ENCODE measurements around the gene BBLN.

DNA sequence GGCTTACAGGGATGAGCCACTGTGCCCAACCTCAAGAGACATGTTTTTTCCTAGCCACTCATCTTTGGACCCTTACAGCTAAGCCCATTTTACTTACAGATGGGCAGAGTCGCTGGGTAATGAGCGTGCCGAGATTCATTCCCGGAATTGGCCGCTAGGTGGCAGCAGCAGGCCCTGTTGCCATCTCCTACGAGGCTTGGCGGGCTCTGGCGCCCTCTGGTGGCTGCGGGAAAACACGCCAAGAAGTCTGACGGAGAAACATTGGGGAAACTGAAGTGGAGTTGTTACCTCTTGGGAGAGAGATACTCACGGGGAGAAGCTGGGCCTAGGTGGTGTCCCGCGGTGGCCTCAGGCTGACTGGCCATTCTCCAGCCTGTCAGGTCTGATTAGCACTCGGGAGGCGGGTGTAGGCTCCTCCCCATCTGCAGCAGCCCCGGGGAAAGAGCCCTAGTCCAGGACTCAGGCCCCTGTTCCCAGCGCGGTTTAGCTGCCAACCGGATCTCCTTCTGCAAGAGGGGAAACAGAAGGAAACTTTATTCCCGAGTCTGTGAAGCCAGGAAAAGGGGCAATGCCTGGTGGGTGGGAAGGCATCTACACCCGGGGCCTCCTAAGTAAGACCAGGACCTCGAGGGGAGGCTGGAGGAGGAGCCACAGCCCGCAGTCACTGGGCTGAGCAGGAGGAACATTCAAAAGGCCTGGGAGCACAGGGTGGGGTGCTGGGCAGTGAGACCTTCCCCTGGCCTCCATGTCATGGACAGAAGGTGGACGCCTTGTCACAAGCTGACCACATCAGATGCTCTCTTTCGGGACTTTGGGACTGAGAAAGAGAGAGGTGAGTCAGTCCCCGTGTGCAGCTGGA is 42.2 kb upstream of the BBLN start:
- TF ChIP-seq POLR2A (IDR thresholded peaks at IDR 0.05), result no peak
- TF ChIP-seq, protein P1, sequence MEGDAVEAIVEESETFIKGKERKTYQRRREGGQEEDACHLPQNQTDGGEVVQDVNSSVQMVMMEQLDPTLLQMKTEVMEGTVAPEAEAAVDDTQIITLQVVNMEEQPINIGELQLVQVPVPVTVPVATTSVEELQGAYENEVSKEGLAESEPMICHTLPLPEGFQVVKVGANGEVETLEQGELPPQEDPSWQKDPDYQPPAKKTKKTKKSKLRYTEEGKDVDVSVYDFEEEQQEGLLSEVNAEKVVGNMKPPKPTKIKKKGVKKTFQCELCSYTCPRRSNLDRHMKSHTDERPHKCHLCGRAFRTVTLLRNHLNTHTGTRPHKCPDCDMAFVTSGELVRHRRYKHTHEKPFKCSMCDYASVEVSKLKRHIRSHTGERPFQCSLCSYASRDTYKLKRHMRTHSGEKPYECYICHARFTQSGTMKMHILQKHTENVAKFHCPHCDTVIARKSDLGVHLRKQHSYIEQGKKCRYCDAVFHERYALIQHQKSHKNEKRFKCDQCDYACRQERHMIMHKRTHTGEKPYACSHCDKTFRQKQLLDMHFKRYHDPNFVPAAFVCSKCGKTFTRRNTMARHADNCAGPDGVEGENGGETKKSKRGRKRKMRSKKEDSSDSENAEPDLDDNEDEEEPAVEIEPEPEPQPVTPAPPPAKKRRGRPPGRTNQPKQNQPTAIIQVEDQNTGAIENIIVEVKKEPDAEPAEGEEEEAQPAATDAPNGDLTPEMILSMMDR (IDR thresholded peaks at IDR 0.05), result peak; percentile 100
- no peak for TF ChIP-seq EP300 (IDR thresholded peaks at IDR 0.05; ENCODE audit: low read depth)

All from transverse colon (tissue), 3 donors.